ENCODE measurements around the gene SERPINA12.

Gene SERPINA12

DNA sequence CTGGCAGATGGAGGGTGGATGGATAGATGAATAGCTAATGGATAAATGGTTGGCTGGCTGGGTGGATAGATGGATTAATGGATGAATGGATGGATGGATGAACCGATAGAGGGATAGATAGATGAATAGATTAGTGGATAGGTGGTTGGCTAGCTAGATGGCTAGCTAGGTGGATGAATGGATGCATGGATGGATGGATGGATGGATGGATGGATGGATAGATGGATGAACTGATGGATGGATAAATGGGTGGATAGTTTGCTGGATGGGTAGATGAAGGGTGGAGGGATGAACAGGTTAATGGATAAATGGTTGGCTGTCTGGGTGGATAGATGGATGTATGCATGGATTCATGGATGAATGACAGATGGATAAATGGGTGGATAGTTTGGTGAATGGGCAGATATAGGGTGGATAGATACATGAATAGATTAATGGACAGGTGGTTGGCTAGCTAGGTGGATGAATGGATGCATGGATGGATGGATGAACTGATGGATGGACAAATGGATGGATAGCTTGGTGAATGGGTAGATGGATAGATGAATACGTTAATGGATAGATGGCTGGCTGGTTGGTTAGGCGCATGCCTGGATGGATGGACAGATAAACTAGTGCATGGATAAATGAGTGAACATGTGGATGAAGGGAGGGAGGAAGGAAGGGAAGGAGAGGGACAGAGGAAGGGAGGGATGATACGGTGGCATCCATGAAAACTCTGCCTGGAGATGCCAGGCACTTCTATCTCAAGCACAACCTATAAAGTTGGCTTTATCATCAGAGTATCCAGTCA lies 41.3 kb downstream of the SERPINA12 start:
- H3K4me3 ChIP-seq (replicated peaks in 1 of 2; ENCODE audit: low read depth in 2 of 2, low read length in 2 of 2) = no peak overlapping the region
- TF ChIP-seq, protein P1, sequence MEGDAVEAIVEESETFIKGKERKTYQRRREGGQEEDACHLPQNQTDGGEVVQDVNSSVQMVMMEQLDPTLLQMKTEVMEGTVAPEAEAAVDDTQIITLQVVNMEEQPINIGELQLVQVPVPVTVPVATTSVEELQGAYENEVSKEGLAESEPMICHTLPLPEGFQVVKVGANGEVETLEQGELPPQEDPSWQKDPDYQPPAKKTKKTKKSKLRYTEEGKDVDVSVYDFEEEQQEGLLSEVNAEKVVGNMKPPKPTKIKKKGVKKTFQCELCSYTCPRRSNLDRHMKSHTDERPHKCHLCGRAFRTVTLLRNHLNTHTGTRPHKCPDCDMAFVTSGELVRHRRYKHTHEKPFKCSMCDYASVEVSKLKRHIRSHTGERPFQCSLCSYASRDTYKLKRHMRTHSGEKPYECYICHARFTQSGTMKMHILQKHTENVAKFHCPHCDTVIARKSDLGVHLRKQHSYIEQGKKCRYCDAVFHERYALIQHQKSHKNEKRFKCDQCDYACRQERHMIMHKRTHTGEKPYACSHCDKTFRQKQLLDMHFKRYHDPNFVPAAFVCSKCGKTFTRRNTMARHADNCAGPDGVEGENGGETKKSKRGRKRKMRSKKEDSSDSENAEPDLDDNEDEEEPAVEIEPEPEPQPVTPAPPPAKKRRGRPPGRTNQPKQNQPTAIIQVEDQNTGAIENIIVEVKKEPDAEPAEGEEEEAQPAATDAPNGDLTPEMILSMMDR (IDR thresholded peaks at IDR 0.05; ENCODE audit: low read depth, low read length) = no peak
- no peak for DNase-seq (ENCODE audit: low read depth in 2 of 2)

DNA sequence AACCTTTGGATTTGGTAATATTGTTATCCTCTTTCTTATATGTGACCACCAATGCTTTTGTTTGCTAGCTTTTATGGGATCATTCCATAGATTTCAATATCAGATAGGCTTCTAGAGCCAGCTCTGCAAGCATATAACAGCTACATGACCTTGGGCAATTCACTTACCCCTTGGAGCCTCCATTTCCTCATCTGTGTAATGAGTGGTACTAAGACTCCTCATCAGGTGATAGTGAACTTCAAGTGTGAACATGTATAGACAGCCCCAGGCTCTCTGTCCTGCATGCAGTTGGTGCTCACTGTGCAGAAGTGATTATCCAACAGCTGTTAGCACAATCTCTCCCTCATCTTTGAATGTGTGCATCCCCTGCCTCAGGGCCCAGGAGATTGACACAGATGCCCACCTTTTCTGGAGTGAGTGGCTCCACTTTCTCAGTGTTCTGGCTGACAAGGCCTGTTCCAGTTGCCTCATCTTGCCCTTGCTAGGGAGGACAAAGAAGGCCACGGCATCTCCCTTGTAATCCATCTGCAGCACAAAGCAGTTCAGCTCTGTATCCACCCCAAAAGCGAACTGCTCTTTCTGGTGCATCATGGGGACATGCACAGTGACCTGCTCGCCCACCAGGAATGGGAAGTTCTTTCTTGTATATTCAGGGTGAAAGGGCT lies 42.4 kb downstream of the SERPINA12 start:
- H3K4me3 ChIP-seq (replicated peaks in 1 of 2; ENCODE audit: low read depth in 2 of 2, low read length in 2 of 2) = no peak overlapping the region
- no peak for DNase-seq (ENCODE audit: low read depth in 2 of 2)
- TF ChIP-seq, protein P1 (IDR thresholded peaks at IDR 0.05; ENCODE audit: low read depth, low read length) = no peak

DNA sequence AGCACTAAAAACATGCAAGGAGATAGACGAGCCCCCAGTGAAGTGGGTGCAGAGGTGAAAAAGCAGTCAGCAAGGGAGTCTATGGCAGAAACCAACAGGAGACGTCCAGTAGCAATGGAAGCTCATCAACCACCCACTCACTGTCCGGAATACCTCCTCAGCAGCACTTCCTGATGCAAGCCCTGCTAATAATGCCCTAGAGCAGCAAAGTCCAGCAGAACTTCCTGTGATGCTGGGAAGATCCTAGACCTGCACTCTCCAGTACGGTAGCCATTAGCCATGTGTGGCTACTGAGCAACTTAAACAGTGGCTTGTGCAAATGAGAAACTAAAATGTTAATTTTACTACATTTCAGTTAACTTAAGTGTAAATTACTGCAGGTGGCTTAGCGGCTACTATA lies 44.2 kb downstream of the SERPINA12 start:
- DNase-seq (ENCODE audit: low read depth in 2 of 2) = no peak
- no peak overlapping the region for H3K4me3 ChIP-seq (replicated peaks in 1 of 2; ENCODE audit: low read depth in 2 of 2, low read length in 2 of 2)
- TF ChIP-seq, protein P1 (IDR thresholded peaks at IDR 0.05; ENCODE audit: low read depth, low read length) = no peak

DNA sequence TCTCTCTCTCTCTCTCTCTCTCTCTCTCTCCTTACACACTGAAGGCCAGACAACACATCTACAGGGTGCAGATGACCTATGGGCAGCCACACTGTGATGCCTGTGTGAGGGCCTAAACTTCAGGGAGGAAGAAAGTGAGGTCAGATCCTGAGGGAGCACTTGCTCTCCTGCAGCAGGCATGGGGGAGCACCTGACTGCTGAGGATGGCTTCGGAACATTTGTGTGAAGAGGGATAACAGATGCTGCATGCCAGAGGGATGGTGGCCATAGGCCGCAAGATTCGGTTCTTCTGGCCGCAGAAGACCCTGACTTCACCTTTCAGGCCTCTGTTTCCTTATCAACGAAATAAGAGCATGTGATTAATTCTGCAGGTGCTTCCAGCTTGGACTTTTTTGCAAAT lies 45.0 kb downstream of the SERPINA12 start:
- no peak overlapping the region for H3K4me3 ChIP-seq (replicated peaks in 1 of 2; ENCODE audit: low read depth in 2 of 2, low read length in 2 of 2)
- no peak for DNase-seq (ENCODE audit: low read depth in 2 of 2)
- TF ChIP-seq, protein P1 (IDR thresholded peaks at IDR 0.05; ENCODE audit: low read depth, low read length) = no peak

DNA sequence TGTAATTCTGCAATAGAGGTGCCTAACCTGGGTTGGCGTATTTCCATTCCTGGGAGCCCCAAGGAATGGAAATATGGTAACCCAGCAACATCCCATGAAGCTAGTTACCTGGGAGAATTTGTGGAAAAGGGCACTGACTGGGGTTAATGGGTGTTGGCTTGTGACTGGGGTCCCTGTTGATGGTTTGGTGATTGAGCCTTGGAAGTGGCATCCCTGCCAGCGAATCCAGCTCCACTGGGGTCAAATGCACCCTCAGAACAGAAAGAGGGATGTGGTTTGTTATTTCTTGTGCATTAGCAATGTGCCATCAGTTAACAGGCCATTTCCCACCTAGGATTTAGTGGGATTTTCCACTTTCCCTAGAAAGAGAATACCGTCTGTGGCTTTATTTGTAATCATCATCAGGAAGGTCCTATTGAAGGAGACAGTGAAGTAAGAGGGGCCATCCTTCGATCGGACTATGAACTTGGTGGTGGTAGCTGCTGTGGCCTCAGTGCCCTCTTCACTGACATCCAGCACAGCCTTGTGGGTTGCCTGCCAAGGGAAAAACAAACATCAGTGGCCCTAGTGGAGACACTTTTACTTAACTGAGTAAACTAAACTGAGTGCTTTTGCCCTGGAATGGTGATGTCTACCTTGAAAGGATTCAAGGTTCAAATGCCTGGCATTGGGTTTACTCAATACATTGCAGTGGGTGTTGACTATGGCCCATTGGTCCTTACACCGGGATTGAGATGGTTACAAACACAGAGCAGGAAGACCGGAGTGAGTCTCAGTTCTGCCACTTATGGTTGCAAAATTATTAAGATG lies 46.3 kb downstream of the SERPINA12 start:
- TF ChIP-seq, protein P1 (IDR thresholded peaks at IDR 0.05; ENCODE audit: low read depth, low read length) = no peak
- DNase-seq (ENCODE audit: low read depth in 2 of 2) = no peak
- no peak overlapping the region for H3K4me3 ChIP-seq (replicated peaks in 1 of 2; ENCODE audit: low read depth in 2 of 2, low read length in 2 of 2)

DNA sequence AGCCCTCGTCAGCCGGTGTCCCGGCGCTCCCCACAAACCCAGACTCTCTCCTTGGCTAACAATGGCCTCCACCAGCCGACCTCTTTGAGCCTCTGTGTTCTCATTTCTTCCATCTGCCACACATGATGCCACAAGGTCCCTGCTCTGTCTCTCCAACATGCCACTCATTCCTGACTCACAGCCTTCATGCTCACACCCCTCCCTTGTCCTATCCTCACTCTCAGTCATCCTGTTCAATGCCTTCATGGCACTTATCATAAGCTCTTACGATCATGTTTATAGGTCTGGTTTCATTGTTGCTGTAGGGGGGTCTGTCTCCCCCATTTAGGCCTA lies 47.1 kb downstream of the SERPINA12 start:
- TF ChIP-seq, protein P1 (IDR thresholded peaks at IDR 0.05; ENCODE audit: low read depth, low read length) = no peak
- DNase-seq (ENCODE audit: low read depth in 2 of 2) = no peak
- H3K4me3 ChIP-seq (replicated peaks in 1 of 2; ENCODE audit: low read depth in 2 of 2, low read length in 2 of 2) = no peak overlapping the region
